OCI-LY1 (cell line): ENCODE data around the gene DSTYK.

Experiments used
- EZH2 ChIP-seq: fragments of 200-600 bp; sonication (generic), shearing (Covaris generic); IDR thresholded peaks from 2 replicates; pipeline ENCODE4 v1.8.0; 2017; ENCODE audit warnings: borderline replicate concordance, mixed run types, mild to moderate bottlenecking, antibody characterized with exemption, low read length, moderate library complexity, mixed read lengths
- TF ChIP-seq, protein P1 (sequence below): fragments of 200-600 bp; sonication (generic), shearing (Covaris generic); IDR thresholded peaks from 2 replicates; pipeline ENCODE4 v1.5.1; 2017; ENCODE audit warnings: mild to moderate bottlenecking, antibody characterized with exemption, low read length, moderate library complexity, mixed read lengths

DNA sequence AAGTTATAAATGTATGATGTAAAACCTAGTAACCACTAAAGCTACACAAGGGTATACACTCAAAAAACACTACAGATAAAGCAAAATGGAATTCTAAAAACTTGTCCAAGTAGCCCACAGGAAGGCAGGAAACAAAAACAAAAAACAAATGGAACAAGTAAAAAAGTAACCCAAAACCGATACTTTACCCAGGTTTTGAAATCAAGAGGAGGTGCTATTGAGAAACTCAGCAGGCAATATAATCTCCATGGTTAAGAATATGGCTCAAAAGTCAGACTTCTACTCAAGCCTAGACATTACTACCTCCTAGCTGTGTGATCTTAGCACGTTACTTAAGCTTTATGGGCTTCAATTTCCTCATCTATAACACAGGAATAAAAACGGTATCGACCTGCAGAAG lies 103.0 kb downstream of the DSTYK start:
- TF ChIP-seq, protein P1, sequence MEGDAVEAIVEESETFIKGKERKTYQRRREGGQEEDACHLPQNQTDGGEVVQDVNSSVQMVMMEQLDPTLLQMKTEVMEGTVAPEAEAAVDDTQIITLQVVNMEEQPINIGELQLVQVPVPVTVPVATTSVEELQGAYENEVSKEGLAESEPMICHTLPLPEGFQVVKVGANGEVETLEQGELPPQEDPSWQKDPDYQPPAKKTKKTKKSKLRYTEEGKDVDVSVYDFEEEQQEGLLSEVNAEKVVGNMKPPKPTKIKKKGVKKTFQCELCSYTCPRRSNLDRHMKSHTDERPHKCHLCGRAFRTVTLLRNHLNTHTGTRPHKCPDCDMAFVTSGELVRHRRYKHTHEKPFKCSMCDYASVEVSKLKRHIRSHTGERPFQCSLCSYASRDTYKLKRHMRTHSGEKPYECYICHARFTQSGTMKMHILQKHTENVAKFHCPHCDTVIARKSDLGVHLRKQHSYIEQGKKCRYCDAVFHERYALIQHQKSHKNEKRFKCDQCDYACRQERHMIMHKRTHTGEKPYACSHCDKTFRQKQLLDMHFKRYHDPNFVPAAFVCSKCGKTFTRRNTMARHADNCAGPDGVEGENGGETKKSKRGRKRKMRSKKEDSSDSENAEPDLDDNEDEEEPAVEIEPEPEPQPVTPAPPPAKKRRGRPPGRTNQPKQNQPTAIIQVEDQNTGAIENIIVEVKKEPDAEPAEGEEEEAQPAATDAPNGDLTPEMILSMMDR, result no peak
- TF ChIP-seq EZH2, result no peak
